Heart right ventricle (tissue), 16 donors: ENCODE data around the gene EIF6. TPM values are rescaled to one million over a fixed set of nuclear protein-coding genes. Genes with fewer than 3 reads are reported as not detected.
A peak's percentile ranks its signal among the peaks of the same experiment; 100 is the strongest.
"Not testable (repeated sequence)": the region's sequence is repeated elsewhere in the genome, so short reads cannot be mapped to it uniquely, and the experiment has no call there.

Source experiments
- ATAC-seq, 8 donors: fragments of 200-7000 bp; cut with Tn5 transposase; one replicate each; pipeline ENCODE4 v1.9.1; 2020; ENCODE audit warnings: mild to moderate bottlenecking in 8 of 8, moderate library complexity in 8 of 8, moderate number of reproducible peaks in 1 of 8
- DNase-seq, 2 donors: peaks; one replicate each; pipeline ENCODE4 v3.0.0-alpha.2; 2020
- H3K27ac ChIP-seq, 10 donors: fragments of 200-600 bp; sonication (generic) in 2 of 10; one replicate each; pipeline versions ENCODE4 v1.5.0 to v1.8.0; 2020 to 2022; ENCODE audit warnings: mild to moderate bottlenecking in 3 of 10
- H3K27me3 ChIP-seq, 7 donors: fragments of 200-600 bp; one replicate each; pipeline ENCODE4 v1.8.0; 2021 to 2022; ENCODE audit warnings: mild to moderate bottlenecking in 2 of 7
- H3K36me3 ChIP-seq, 9 donors: fragments of 200-600 bp; sonication (generic) in 1 of 9; one replicate each; pipeline versions ENCODE4 v1.5.0 to v1.8.0; 2020 to 2022; ENCODE audit warnings: mild to moderate bottlenecking in 2 of 9
- H3K4me1 ChIP-seq, 9 donors: fragments of 200-600 bp; sonication (generic) in 1 of 9; one replicate each; pipeline versions ENCODE4 v1.5.0 to v1.8.0; 2020 to 2022; ENCODE audit warnings: mild to moderate bottlenecking in 4 of 9
- H3K4me3 ChIP-seq, 10 donors: fragments of 200-600 bp; sonication (generic) in 2 of 10; one replicate each; pipeline versions ENCODE4 v1.5.0 to v1.8.0; 2020 to 2022; ENCODE audit warnings: mild to moderate bottlenecking in 7 of 10, moderate library complexity in 2 of 10
- H3K9me3 ChIP-seq, 11 donors: fragments of 200-600 bp in 10 of 11; sonication (generic) in 2 of 11; one replicate each; pipeline versions ENCODE4 v1.5.0 to v1.8.0; 2013 to 2022; ENCODE audit warnings: mild to moderate bottlenecking in 2 of 11, control low read depth in 1 of 11, moderate library complexity in 1 of 11
- WGBS, 2 donors: extraction: QIAGEN DNeasy Blood & Tissue Kit; methylation state at CpG; one replicate each; pipeline ENCODE4 v1.1.7; 2013; ENCODE audit warnings: inconsistent platforms in 1 of 2; 5-methylcytosine and 5-hydroxymethylcytosine counted together
- intact Hi-C, 10 donors: fragments of 100-400 bp; cut with DNase I; formaldehyde crosslinking; loops; one replicate each; pipeline versions ENCODE4 v1.11.1 to v1.14.2; 2022
- polyA plus RNA-seq, 2 donors: library from polyadenylated mRNA; stranded (reverse); fragments of 200-250 nt; gene quantifications; one replicate each; pipeline ENCODE4 v1.2.3, GENCODE V29; 2013
- total RNA-seq, 10 donors: library from RNA; stranded (reverse); fragmentation: NEBNext Ultra II Directional in 3 of 10; extraction: Animal tissue kit (Norgen Biotek cat#: 25700) in 3 of 10; gene quantifications; one replicate each; pipeline versions ENCODE4 v1.2.1 to v1.2.4, GENCODE V29; 2021 to 2023
- TF ChIP-seq, protein P1 (sequence below), 9 donors: fragments of 200-600 bp; sonication (generic) in 2 of 9; IDR thresholded peaks; one replicate each; pipeline versions ENCODE4 v1.5.0 to v1.8.0; 2021 to 2022; ENCODE audit warnings: antibody characterized with exemption in 9 of 9, mild to moderate bottlenecking in 5 of 9, moderate library complexity in 1 of 9
- donor health status: Arrhythmogenic right ventricular cardiomyopathy.
- donor health status: ischemic (EF 13 %, LVEDD 7.1; RV severe dilation, severe dysfunction).
- donor health status: healthy with polysubstance abuse.
- donor health status: DM: no; HTN: yes; CAD: no.
- donor health status: DM: no; HTN: no; CAD: no.
- donor health status: ischemic (EF 25% LVEDD 6.9; RV normal size, moderate dysfunction).
- donor health status: ischemic (EF 25% LVEDD 5.7; RV mildly dilated, moderate dysfunction).
- donor health status: healthy.
- donor health status: DM: yes; HTN: yes; CAD: no.
- donor health status: Ischemic cardiomyopathy.
- donor health status: ischemic (EF 35%, LVEDD 5.7; RV mildly dilated, moderate dysfunction).
- donor health status: nonischemic (EF 11% LVEDD 7.7; RV severe dilation, severe dysfunction).
- donor health status: DM: yes; HTN: yes; CAD: no.
- donor health status: PGD.
- donor health status: ischemic (EF 29% LVEDD 5.4; RV normal size, mild dysfunction).
- donor health status: nonischemic (EF 23%, LVEDD 6.1; RV moderate dilation, normal function).

EIF6 gene
- total and polyA plus RNA-seq, 12 donors: 28.2 to 155 (median 39.0) TPM

DNA sequence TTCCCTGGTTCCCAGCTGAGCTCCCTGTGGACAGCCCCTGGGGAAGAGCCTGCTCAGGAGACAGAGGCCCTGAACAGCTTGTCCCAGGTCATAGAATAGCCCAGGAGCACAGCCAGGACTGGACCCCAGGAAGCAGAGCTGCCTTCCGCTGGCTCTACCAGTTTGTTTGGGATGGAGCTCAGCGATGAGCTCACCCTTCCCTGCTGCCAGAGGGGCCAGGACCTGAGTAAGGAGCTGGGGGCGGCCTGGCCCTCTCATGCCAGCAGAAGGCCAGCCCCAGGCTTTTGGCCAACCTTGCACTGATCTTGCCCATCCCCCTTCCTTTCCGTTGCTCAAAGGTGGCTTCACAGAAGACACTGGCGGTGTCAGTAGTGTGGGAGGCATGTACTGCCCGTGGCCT, 24.1 kb downstream of the EIF6 start:
- no peak overlapping the region for H3K4me3 ChIP-seq
- DNase-seq (no peak), ATAC-seq (no peak)
- no peaks in the 10 kb centered on the region for H3K9me3 ChIP-seq
- H3K27me3 ChIP-seq: no peaks in the 10 kb centered on the region
- intact Hi-C loops: loop anchor here in 3 of 10 donors (10.0 kb wide), 3 partner anchors 116 to 426 kb away; partner anchors contain the start of genes EDEM2 (in 2 of the 3) and TRPC4AP (in 1 of the 3)
- 91 to 93% methylated on average over 6 of the region's 6 CpGs for WGBS, 2 donors
- H3K4me1 ChIP-seq: peaks cover 0 to 30% (median 16%) of the 10 kb centered on the region in 9 donors
- no peak overlapping the region for H3K27ac ChIP-seq
- TF ChIP-seq, protein P1, sequence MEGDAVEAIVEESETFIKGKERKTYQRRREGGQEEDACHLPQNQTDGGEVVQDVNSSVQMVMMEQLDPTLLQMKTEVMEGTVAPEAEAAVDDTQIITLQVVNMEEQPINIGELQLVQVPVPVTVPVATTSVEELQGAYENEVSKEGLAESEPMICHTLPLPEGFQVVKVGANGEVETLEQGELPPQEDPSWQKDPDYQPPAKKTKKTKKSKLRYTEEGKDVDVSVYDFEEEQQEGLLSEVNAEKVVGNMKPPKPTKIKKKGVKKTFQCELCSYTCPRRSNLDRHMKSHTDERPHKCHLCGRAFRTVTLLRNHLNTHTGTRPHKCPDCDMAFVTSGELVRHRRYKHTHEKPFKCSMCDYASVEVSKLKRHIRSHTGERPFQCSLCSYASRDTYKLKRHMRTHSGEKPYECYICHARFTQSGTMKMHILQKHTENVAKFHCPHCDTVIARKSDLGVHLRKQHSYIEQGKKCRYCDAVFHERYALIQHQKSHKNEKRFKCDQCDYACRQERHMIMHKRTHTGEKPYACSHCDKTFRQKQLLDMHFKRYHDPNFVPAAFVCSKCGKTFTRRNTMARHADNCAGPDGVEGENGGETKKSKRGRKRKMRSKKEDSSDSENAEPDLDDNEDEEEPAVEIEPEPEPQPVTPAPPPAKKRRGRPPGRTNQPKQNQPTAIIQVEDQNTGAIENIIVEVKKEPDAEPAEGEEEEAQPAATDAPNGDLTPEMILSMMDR (IDR thresholded peaks at IDR 0.05): no peak
- H3K36me3 ChIP-seq: peaks cover 0 to 25% (median 0%) of the 10 kb centered on the region in 9 donors

DNA sequence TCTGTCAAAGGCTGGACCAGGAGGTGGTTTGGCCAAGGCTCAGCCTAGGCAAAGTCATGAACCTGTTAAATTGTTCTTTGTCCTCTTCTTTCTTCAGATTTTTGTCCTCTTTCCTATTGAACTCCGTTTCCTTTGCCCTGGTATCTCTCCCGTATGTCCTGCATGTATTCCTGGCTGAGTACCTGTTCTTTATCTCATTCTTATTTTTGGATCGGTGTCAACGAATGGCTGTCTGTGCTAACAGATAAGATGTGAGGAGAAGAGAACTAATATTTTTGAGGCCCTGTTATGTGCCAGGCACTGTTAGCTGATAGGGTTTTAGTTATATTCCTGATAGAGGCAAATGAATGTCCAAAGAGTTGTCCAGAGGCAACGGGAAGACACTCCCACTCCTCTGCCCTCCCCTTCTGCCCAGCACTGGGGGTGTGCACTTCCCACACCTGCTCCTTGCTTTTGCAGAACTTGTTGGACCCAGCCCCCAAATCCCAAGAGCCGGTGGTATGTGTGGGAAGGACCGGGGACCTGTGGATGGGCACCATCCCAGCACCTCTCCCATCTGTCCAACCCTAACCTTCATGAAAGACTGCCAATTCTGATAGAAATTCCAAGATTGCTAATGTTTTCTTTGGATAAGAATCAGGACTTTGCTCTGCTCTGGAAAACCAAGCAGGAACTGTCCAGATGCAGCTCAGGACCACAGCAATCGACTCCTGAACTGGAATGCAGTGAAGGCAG, 27.2 kb downstream of the EIF6 start:
- Histone ChIP-seq H3K4me3 (no peak overlapping the region), H3K9me3 (no peaks in the 10 kb centered on the region), H3K27ac (no peak overlapping the region), H3K36me3 (peaks cover 0 to 20% (median 0%) of the 10 kb centered on the region in 9 donors), H3K4me1 (peaks cover 0 to 15% (median 8%) of the 10 kb centered on the region in 9 donors), H3K27me3 (no peaks in the 10 kb centered on the region)
- TF ChIP-seq, protein P1 (IDR thresholded peaks at IDR 0.05): no peak
- WGBS, 2 donors: 31 to 40% methylated on average over 8 of the region's 8 CpGs
- no peak for DNase-seq
- intact Hi-C loops: no loop called here
- ATAC-seq: peak in 4 of 8 donors; percentile 19 to 42 (median 34)

GRCh38 chr20:35254448-35254999, 30.0 kb downstream of the EIF6 start:
- WGBS, 2 donors: 93% methylated on average over 12 of the region's 12 CpGs

GRCh38 chr20:35253010-35253409, 31.6 kb downstream of the EIF6 start:
- ATAC-seq: no peak
- intact Hi-C loops: no loop called here
- TF ChIP-seq, protein P1 (IDR thresholded peaks at IDR 0.05): no peak
- Histone ChIP-seq H3K9me3 (no peaks in the 10 kb centered on the region), H3K27ac (no peak overlapping the region), H3K36me3 (peaks cover 0 to 9% (median 0%) of the 10 kb centered on the region in 9 donors), H3K4me1 (peaks cover 0 to 13% (median 8%) of the 10 kb centered on the region in 9 donors), H3K4me3 (no peak overlapping the region), H3K27me3 (no peaks in the 10 kb centered on the region)
- DNase-seq: no peak
- 73 to 75% methylated on average over 3 of the region's 3 CpGs for WGBS, 2 donors

More at GRCh38 chr20:35254448-35254999, 30.0 kb downstream of the EIF6 start:
- DNase-seq (no peak), ATAC-seq (no peak)
- TF ChIP-seq, protein P1 (IDR thresholded peaks at IDR 0.05): no peak
- H3K4me1 ChIP-seq: peaks cover 0 to 15% (median 8%) of the 10 kb centered on the region in 9 donors
- no peak overlapping the region for H3K4me3 ChIP-seq
- H3K36me3 ChIP-seq: peaks cover 0 to 9% (median 0%) of the 10 kb centered on the region in 9 donors
- no peaks in the 10 kb centered on the region for H3K27me3 ChIP-seq
- no peak overlapping the region for H3K27ac ChIP-seq
- H3K9me3 ChIP-seq: no peaks in the 10 kb centered on the region
- intact Hi-C loops: no loop called here

DNA sequence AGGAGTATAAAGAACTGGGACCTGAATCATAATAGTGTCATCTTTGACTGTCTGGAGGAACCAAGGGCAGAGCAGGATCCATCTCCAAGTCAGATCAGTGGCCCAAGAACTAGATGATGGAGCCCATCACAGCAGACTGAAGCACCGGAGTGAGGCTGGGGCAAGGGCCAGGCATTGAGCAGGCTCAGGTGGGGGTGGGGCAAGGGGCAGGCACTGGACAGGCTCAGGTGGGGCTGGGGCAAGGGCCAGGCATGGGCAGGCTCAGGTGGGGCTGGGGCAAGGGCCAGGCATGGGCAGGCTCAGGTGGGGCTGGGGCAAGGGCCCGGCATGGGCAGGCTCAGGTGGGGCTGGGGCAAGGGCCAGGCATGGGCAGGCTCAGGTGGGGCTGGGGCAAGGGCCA, 32.0 kb downstream of the EIF6 start:
- H3K27ac ChIP-seq: peak overlapping the region in 1 of 10 donors; percentile 26
- 86 to 100% methylated on average over 2 of the region's 2 CpGs for WGBS, 2 donors
- H3K4me3 ChIP-seq, H3K36me3 ChIP-seq, H3K9me3 ChIP-seq, ATAC-seq, H3K27me3 ChIP-seq, H3K4me1 ChIP-seq, intact Hi-C loops, DNase-seq: not testable (repeated sequence)
